ENCODE data around the gene ANXA1. TPM values are rescaled to one million over a fixed set of nuclear protein-coding genes. Genes with fewer than 3 reads are reported as not detected.

ANXA1 gene
- total and polyA plus RNA-seq, 2 of the 13 experiments (the other 11 are each of a cell fraction or from before 2014, with no cell fraction given), result 0.15 to 0.20 TPM

DNA sequence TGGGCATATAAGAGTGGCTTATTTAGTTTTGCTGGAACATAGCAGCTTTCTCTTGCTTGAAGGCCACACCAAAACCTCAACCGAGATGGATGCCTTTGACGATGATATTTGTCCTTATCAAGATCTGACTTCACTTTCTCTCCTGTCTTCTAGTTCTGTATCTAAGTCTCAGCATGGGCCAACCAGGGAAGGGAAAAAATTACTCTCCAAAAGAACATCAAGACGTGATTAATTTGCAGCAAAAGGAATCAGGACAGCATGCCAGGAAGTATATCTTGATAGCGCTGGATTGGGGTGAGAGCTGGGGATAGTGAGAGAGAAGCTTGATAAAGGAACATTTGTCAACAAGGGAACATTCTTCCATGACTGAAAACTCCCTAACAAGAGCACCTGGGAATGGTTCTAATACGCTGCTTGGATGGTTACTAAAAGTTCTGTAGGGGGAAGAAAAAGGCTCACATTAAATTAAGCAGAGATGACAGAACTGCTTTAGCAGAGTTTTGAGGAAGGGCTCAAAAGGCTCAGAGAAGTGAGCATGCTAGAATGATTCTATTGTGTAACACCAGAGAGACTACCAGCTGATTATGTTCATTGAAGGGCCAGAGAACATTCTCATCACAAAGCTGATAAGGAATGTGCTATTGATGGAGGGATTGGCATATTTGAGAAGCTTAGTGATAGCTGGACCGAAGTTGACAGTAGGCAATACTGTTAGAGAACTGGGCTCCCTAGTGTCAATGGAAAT lies 21.6 kb upstream of the ANXA1 start:
- Histone ChIP-seq H3K9me3 (ENCODE audit: low read length) (no peaks in the 10 kb centered on the region), H3K79me2 (ENCODE audit: insufficient read depth, low read length) (no peaks in the 10 kb centered on the region), H2AFZ (ENCODE audit: low read length) (no peak overlapping the region), H3K4me1 (ENCODE audit: insufficient read depth, low read length) (no peaks in the 10 kb centered on the region), H3K27me3 (ENCODE audit: control insufficient read depth in 1 of 2, insufficient read depth in 2 of 2, low read length in 2 of 2) (0 out of 5 replicates have a peak, but pooled peaks cover 0 to 3% of the 10 kb centered on the region in 2 experiments), H3K36me3 (replicated peaks in 1 of 2; ENCODE audit: control insufficient read depth in 1 of 2, insufficient read depth in 2 of 2, low read length in 2 of 2) (no peaks in the 10 kb centered on the region), H4K20me1 (ENCODE audit: insufficient read depth, low read length) (no peaks in the 10 kb centered on the region), H3K4me3 (replicated peaks in 1 of 3; ENCODE audit: insufficient read depth in 1 of 3, low read depth in 2 of 3, low read length in 3 of 3) (no peak overlapping the region), H3K9ac (ENCODE audit: insufficient read depth, low read depth, low read length) (no peak overlapping the region), H3K4me2 (ENCODE audit: low read depth, low read length) (no peak overlapping the region), H3K27ac (ENCODE audit: extremely low read length, insufficient read depth, low read length) (no peak overlapping the region)
- no TSS peak for BruUV-seq (replicated peaks)
- ATAC-seq (no peak), FAIRE-seq (no peak), DNase-seq (ENCODE audit: low spot score) (no peak)
- WGBS (ENCODE audit: low lambda C conversion rate), result 2% methylated on average over 6 of the region's 6 CpGs
- ChIA-PET POLR2A (no interaction called here), CTCF (ENCODE audit: low intra/inter-chr PET ratio, low total read pairs) (no interaction called here)
- in situ Hi-C loops (cut with HindIII; ENCODE audit: extremely low pct_ligation_motif_present, low pct_unique_long_range_greater_than_20kb) (no loop called here), intact Hi-C loops (cut with micrococcal nuclease; ENCODE audit: unreplicated experiment) (no loop called here)
- TF ChIP-seq HOXD1 (CRISPR knock-in tag; IDR thresholded peaks at IDR 0.05) (no peak), SAP130 (CRISPR knock-in tag; IDR thresholded peaks at IDR 0.05; ENCODE audit: low read depth) (no peak), EEA1 (CRISPR knock-in tag; IDR thresholded peaks at IDR 0.05; ENCODE audit: borderline replicate concordance) (no peak), MXI1 (IDR thresholded peaks at IDR 0.05; ENCODE audit: borderline replicate concordance, low read depth, low read length) (no peak), ZNF569 (CRISPR knock-in tag; IDR thresholded peaks at IDR 0.05; ENCODE audit: borderline replicate concordance) (no peak), ZNF10 (CRISPR knock-in tag; IDR thresholded peaks at IDR 0.05; ENCODE audit: borderline replicate concordance, low read depth) (no peak), PHF20 (CRISPR knock-in tag; IDR thresholded peaks at IDR 0.05) (no peak), TEAD3 (CRISPR knock-in tag; optimal IDR thresholded peaks at IDR 0.05; ENCODE audit: borderline replicate concordance) (no peak), AHR (CRISPR knock-in tag; IDR thresholded peaks at IDR 0.05) (no peak), DMAP1 (CRISPR knock-in tag; IDR thresholded peaks at IDR 0.05) (no peak), KDM5B (CRISPR knock-in tag; IDR thresholded peaks at IDR 0.05; ENCODE audit: borderline replicate concordance) (no peak), TSC22D2 (CRISPR knock-in tag; IDR thresholded peaks at IDR 0.05; ENCODE audit: borderline replicate concordance) (no peak), SMAD9 (CRISPR knock-in tag; IDR thresholded peaks at IDR 0.05) (no peak), SMAD3 (CRISPR knock-in tag; IDR thresholded peaks at IDR 0.05) (no peak)
- TF ChIP-seq, protein P1, sequence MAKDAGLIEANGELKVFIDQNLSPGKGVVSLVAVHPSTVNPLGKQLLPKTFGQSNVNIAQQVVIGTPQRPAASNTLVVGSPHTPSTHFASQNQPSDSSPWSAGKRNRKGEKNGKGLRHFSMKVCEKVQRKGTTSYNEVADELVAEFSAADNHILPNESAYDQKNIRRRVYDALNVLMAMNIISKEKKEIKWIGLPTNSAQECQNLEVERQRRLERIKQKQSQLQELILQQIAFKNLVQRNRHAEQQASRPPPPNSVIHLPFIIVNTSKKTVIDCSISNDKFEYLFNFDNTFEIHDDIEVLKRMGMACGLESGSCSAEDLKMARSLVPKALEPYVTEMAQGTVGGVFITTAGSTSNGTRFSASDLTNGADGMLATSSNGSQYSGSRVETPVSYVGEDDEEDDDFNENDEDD (CRISPR knock-in tag; IDR thresholded peaks at IDR 0.05; ENCODE audit: borderline replicate concordance), result no peak
- TF ChIP-seq, protein P2, sequence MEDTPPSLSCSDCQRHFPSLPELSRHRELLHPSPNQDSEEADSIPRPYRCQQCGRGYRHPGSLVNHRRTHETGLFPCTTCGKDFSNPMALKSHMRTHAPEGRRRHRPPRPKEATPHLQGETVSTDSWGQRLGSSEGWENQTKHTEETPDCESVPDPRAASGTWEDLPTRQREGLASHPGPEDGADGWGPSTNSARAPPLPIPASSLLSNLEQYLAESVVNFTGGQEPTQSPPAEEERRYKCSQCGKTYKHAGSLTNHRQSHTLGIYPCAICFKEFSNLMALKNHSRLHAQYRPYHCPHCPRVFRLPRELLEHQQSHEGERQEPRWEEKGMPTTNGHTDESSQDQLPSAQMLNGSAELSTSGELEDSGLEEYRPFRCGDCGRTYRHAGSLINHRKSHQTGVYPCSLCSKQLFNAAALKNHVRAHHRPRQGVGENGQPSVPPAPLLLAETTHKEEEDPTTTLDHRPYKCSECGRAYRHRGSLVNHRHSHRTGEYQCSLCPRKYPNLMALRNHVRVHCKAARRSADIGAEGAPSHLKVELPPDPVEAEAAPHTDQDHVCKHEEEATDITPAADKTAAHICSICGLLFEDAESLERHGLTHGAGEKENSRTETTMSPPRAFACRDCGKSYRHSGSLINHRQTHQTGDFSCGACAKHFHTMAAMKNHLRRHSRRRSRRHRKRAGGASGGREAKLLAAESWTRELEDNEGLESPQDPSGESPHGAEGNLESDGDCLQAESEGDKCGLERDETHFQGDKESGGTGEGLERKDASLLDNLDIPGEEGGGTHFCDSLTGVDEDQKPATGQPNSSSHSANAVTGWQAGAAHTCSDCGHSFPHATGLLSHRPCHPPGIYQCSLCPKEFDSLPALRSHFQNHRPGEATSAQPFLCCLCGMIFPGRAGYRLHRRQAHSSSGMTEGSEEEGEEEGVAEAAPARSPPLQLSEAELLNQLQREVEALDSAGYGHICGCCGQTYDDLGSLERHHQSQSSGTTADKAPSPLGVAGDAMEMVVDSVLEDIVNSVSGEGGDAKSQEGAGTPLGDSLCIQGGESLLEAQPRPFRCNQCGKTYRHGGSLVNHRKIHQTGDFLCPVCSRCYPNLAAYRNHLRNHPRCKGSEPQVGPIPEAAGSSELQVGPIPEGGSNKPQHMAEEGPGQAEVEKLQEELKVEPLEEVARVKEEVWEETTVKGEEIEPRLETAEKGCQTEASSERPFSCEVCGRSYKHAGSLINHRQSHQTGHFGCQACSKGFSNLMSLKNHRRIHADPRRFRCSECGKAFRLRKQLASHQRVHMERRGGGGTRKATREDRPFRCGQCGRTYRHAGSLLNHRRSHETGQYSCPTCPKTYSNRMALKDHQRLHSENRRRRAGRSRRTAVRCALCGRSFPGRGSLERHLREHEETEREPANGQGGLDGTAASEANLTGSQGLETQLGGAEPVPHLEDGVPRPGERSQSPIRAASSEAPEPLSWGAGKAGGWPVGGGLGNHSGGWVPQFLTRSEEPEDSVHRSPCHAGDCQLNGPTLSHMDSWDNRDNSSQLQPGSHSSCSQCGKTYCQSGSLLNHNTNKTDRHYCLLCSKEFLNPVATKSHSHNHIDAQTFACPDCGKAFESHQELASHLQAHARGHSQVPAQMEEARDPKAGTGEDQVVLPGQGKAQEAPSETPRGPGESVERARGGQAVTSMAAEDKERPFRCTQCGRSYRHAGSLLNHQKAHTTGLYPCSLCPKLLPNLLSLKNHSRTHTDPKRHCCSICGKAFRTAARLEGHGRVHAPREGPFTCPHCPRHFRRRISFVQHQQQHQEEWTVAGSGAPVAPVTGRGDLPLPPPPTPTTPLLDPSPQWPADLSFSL (CRISPR knock-in tag; IDR thresholded peaks at IDR 0.05), result no peak
- TF ChIP-seq, protein P3, sequence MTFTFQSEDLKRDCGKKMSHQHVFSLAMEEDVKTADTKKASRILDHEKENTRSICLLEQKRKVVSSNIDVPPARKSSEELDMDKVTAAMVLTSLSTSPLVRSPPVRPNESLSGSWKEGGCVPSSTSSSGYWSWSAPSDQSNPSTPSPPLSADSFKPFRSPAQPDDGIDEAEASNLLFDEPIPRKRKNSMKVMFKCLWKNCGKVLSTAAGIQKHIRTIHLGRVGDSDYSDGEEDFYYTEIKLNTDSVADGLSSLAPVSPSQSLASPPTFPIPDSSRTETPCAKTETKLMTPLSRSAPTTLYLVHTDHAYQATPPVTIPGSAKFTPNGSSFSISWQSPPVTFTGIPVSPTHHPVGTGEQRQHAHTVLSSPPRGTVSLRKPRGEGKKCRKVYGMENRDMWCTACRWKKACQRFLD (CRISPR knock-in tag; IDR thresholded peaks at IDR 0.05; ENCODE audit: borderline replicate concordance), result no peak
